GM18498 (cell line): ENCODE data around the gene FEM1B.

Source experiments
- ATAC-seq: cut with Tn5 transposase; IDR thresholded peaks from one replicate; pipeline ENCODE4 v1.9.1; 2021; ENCODE audit warnings: mild to moderate bottlenecking, moderate library complexity; ENCODE audit not compliant: unreplicated experiment

FEM1B gene

GRCh38 chr15:68258692-68259091 lies 18.9 kb upstream of the FEM1B start:
- ATAC-seq, result no peak

- no peak for ATAC-seq
Measured at GRCh38 chr15:68259883-68260282, 17.7 kb upstream of the FEM1B start.

GRCh38 chr15:68261241-68261640 lies 16.3 kb upstream of the FEM1B start:
- ATAC-seq, result no peak

- no peak for ATAC-seq
Measured at GRCh38 chr15:68261980-68262379, 15.6 kb upstream of the FEM1B start.

GRCh38 chr15:68262514-68263356 lies 14.8 kb upstream of the FEM1B start:
- no peak for ATAC-seq

- no peak for ATAC-seq
Measured at GRCh38 chr15:68264282-68264681, 13.3 kb upstream of the FEM1B start.

GRCh38 chr15:68265081-68265480 lies 12.5 kb upstream of the FEM1B start:
- ATAC-seq, result no peak

GRCh38 chr15:68265674-68266073 lies 11.9 kb upstream of the FEM1B start:
- ATAC-seq, result no peak

GRCh38 chr15:68268405-68268804 lies 9.1 kb upstream of the FEM1B start:
- no peak for ATAC-seq

GRCh38 chr15:68271854-68272471 lies 5.6 kb upstream of the FEM1B start:
- no peak for ATAC-seq

GRCh38 chr15:68272721-68273271 lies 4.7 kb upstream of the FEM1B start:
- ATAC-seq, result no peak

GRCh38 chr15:68274201-68274848 lies 3.2 kb upstream of the FEM1B start:
- no peak for ATAC-seq

- no peak for ATAC-seq
Measured at GRCh38 chr15:68275165-68275746, 2.3 kb upstream of the FEM1B start.

GRCh38 chr15:68276668-68277067 lies 877 bp upstream of the FEM1B start:
- no peak for ATAC-seq

GRCh38 chr15:68277131-68277602 lies 378 bp upstream of the FEM1B start:
- no peak for ATAC-seq

- no peak for ATAC-seq
Measured at GRCh38 chr15:68278345-68278594, 725 bp downstream of the FEM1B start.

GRCh38 chr15:68278595-68279405 lies 1.3 kb downstream of the FEM1B start:
- ATAC-seq, result no peak

GRCh38 chr15:68279779-68280753 lies 2.5 kb downstream of the FEM1B start:
- ATAC-seq, result no peak

- no peak for ATAC-seq
Measured at GRCh38 chr15:68281008-68281407, 3.5 kb downstream of the FEM1B start.
